Measurements from ENCODE around the gene BHLHE23.

BHLHE23 gene

DNA sequence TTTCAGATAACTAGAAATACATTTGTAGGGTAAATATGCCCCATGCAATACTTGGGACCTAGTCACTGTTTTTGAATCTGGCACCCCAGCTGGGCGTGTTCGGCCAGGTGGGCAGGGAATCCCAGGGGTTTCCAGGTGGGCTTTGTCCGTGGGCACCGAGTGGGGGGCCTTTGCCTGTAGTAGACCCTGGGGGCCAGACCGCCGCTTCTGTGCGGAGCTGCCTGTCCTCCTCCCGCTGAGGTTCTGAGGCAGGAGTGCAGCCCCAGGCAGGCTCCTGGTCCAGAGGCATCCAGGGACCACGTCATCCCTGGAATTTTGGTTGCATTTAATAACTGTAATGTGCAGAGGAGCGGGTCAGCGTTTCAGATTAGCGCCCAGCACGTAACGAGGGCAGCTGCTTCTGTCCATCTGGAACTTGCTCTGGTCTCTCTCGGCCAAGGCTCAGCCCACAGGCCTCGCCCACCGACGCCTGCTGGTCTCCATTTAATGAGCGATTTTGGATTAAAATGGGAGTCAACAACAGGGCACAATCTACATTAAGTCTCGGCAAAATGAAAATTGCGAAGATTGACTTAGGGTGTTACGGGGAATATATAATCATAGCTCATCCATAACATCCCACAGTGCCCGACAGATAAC lies 12.8 kb downstream of the BHLHE23 start:
- Histone ChIP-seq H3K4me2 (ENCODE audit: insufficient read depth, low read length) (no peak overlapping the region), H3K9me3 (ENCODE audit: insufficient read depth, low read length, severe bottlenecking) (no peaks in the 10 kb centered on the region), H3K4me3 (ENCODE audit: low read depth in 1 of 2, low read length in 2 of 2) (no peak overlapping the region), H3K9ac (ENCODE audit: low read depth, low read length) (no peak overlapping the region), H3K4me1 (ENCODE audit: insufficient read depth, low read length) (0 out of 2 replicates have a peak, but pooled peaks cover 3% of the 10 kb centered on the region), H3K27me3 (ENCODE audit: insufficient read depth, low read length, poor library complexity) (no peaks in the 10 kb centered on the region), H4K20me1 (ENCODE audit: insufficient read depth, low read length) (0 out of 2 replicates have a peak, but pooled peaks cover 3% of the 10 kb centered on the region), H3K27ac (ENCODE audit: low read length) (no peak overlapping the region), H2AFZ (ENCODE audit: low read depth, low read length) (no peak overlapping the region), H3K36me3 (ENCODE audit: insufficient read depth, low read length) (no peaks in the 10 kb centered on the region), H3K79me2 (ENCODE audit: insufficient read depth, low read length) (no peaks in the 10 kb centered on the region)
- ATAC-seq (ENCODE audit: insufficient read depth, low read depth) (no peak), DNase-seq (no peak)
- TF ChIP-seq EZH2 (IDR thresholded peaks at IDR 0.05; ENCODE audit: borderline replicate concordance, low read depth, low read length, severe bottlenecking), result no peak
- no peak for TF ChIP-seq CTCF (IDR thresholded peaks at IDR 0.05; ENCODE audit: borderline replicate concordance, extremely low read depth, low read length, poor library complexity, severe bottlenecking)

DNA sequence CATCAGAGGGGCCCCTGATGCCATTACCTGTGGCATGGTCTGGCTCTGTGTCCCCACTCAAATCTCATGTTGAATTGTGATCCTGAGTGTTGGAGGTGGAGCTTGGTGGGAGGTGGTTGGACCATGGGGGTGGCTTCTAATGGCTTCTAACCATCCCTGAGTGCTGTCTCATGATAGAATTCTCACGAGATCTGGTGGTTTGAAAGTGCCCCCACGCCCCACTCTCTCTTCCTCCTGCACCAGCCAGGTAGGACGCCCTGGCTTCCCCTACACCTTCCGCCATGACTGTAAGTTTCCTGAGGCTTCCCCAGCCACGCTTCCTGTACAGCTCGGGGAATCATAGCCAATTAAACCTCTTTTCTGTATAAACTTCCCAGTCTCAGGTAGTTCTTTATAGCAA lies 14.9 kb downstream of the BHLHE23 start:
- Histone ChIP-seq H3K79me2 (ENCODE audit: insufficient read depth, low read length) (no peaks in the 10 kb centered on the region), H2AFZ (ENCODE audit: low read depth, low read length) (no peak overlapping the region), H3K27me3 (ENCODE audit: insufficient read depth, low read length, poor library complexity) (no peaks in the 10 kb centered on the region), H3K9ac (ENCODE audit: low read depth, low read length) (no peak overlapping the region), H3K27ac (ENCODE audit: low read length) (no peak overlapping the region), H4K20me1 (ENCODE audit: insufficient read depth, low read length) (no peaks in the 10 kb centered on the region; the same call in 1 of the 2 replicates), H3K4me1 (ENCODE audit: insufficient read depth, low read length) (0 out of 2 replicates have a peak, but pooled peaks cover 6% of the 10 kb centered on the region), H3K9me3 (ENCODE audit: insufficient read depth, low read length, severe bottlenecking) (no peaks in the 10 kb centered on the region), H3K4me2 (ENCODE audit: insufficient read depth, low read length) (no peak overlapping the region), H3K36me3 (ENCODE audit: insufficient read depth, low read length) (no peaks in the 10 kb centered on the region), H3K4me3 (ENCODE audit: low read depth in 1 of 2, low read length in 2 of 2) (no peak overlapping the region)
- DNase-seq (no peak), ATAC-seq (ENCODE audit: insufficient read depth, low read depth) (no peak)
- TF ChIP-seq CTCF (IDR thresholded peaks at IDR 0.05; ENCODE audit: borderline replicate concordance, extremely low read depth, low read length, poor library complexity, severe bottlenecking) (no peak), EZH2 (IDR thresholded peaks at IDR 0.05; ENCODE audit: borderline replicate concordance, low read depth, low read length, severe bottlenecking) (no peak)

- Histone ChIP-seq H3K4me1 (ENCODE audit: insufficient read depth, low read length) (0 out of 2 replicates have a peak, but pooled peaks cover 6% of the 10 kb centered on the region), H3K27ac (ENCODE audit: low read length) (no peak overlapping the region), H3K36me3 (ENCODE audit: insufficient read depth, low read length) (no peaks in the 10 kb centered on the region), H3K79me2 (ENCODE audit: insufficient read depth, low read length) (no peaks in the 10 kb centered on the region), H3K4me3 (ENCODE audit: low read depth in 1 of 2, low read length in 2 of 2) (no peak overlapping the region), H4K20me1 (ENCODE audit: insufficient read depth, low read length) (no peaks in the 10 kb centered on the region; the same call in 1 of the 2 replicates), H3K27me3 (ENCODE audit: insufficient read depth, low read length, poor library complexity) (no peaks in the 10 kb centered on the region), H2AFZ (ENCODE audit: low read depth, low read length) (no peak overlapping the region), H3K9me3 (ENCODE audit: insufficient read depth, low read length, severe bottlenecking) (no peaks in the 10 kb centered on the region), H3K4me2 (ENCODE audit: insufficient read depth, low read length) (no peak overlapping the region), H3K9ac (ENCODE audit: low read depth, low read length) (no peak overlapping the region)
- no peak for TF ChIP-seq CTCF (IDR thresholded peaks at IDR 0.05; ENCODE audit: borderline replicate concordance, extremely low read depth, low read length, poor library complexity, severe bottlenecking)
- TF ChIP-seq EZH2 (IDR thresholded peaks at IDR 0.05; ENCODE audit: borderline replicate concordance, low read depth, low read length, severe bottlenecking), result no peak
- ATAC-seq (ENCODE audit: insufficient read depth, low read depth), result no peak
- no peak for DNase-seq
Measured at GRCh38 chr20:62991196-62991807, 15.5 kb downstream of the BHLHE23 start.
